H54 (cell line): ENCODE measurements around the gene AOX1.
A peak's percentile ranks its signal among the peaks of the same experiment; 100 is the strongest.
"Not testable (repeated sequence)": the region's sequence is repeated elsewhere in the genome, so short reads cannot be mapped to it uniquely, and the experiment has no call there.

Experiments used
- DNase-seq: peaks from one replicate; pipeline ENCODE4 v3.0.0; 2011; ENCODE audit warnings: low spot score, mixed read lengths; ENCODE audit not compliant: insufficient read length
- FAIRE-seq: peaks from 3 replicates; lab custom pipeline; 2011; peaks lifted over from hg19 to GRCh38; lab: Jason Lieb, UNC
- POLR2A ChIP-seq: IDR thresholded peaks from 2 replicates; pipeline ENCODE4 v1.6.1; 2011; ENCODE audit warnings: low read depth, mild to moderate bottlenecking, low read length

AOX1 gene

GRCh38 chr2:200591308-200591707 lies 5.5 kb downstream of the AOX1 start:
- DNase-seq: no peak
- no peak for TF ChIP-seq POLR2A
- no peak for FAIRE-seq

DNA sequence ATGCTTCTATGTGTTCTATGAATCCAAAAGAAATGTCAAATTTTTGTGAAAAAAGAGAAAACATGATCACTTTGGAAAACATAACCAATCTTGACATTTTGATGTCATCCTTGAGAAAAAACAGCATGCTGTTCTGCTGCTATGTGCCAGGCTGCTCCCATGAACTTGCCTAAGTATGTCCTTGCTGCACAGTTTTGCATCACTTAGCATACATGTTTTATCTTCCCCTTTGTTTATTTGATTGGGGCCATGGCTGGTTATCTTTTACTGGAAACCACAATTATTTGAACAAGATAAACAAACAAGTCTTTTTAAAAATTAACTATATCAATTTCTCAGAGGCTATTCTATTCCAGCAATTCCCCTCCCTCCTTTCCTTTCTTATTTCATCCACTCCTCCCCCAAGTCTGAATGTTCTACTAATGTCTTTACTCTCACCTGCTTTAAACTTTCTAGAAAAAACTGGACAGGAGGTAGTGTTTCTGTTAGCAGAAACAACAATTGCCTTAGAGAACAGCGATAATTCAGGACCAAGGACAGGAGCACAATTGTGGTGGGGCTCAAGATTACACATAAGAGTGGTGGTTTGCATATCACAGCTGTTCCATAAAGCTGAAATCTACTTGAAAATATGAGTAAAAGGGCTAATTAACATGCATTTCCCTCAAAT lies 6.7 kb downstream of the AOX1 start:
- FAIRE-seq (peak; percentile 50), DNase-seq (no peak)
- no peak for TF ChIP-seq POLR2A

GRCh38 chr2:200593905-200594304 lies 8.1 kb downstream of the AOX1 start:
- DNase-seq (no peak), FAIRE-seq (no peak)
- no peak for TF ChIP-seq POLR2A

DNA sequence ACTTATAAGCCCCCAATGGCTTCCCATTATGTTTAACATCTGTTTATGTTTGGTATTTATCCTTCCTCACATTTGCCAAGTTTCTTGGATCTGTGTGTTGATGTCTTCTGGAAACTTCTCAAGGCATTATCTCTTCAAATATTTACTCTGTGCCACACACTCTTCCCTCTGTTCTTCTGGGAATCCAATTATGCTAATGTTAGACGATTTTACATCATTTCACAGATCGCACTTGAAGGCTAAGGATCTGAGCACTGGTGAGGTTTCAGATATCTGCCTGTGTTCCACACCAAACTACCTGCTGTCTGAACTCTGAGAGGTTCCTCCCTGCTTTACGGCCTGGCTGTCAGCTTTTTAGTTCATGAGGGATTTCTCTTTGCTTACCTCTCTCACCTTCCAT lies 10.1 kb downstream of the AOX1 start:
- FAIRE-seq (no peak), DNase-seq (no peak)
- TF ChIP-seq POLR2A: no peak

- FAIRE-seq (no peak), DNase-seq (no peak)
- TF ChIP-seq POLR2A: no peak
Measured at GRCh38 chr2:200596774-200597570, 11.2 kb downstream of the AOX1 start.

GRCh38 chr2:200599206-200599605 lies 13.4 kb downstream of the AOX1 start:
- no peak for TF ChIP-seq POLR2A
- DNase-seq (no peak), FAIRE-seq (no peak)

- no peak for FAIRE-seq
- TF ChIP-seq POLR2A: no peak
Measured at GRCh38 chr2:200600549-200601225, 14.9 kb downstream of the AOX1 start.

DNA sequence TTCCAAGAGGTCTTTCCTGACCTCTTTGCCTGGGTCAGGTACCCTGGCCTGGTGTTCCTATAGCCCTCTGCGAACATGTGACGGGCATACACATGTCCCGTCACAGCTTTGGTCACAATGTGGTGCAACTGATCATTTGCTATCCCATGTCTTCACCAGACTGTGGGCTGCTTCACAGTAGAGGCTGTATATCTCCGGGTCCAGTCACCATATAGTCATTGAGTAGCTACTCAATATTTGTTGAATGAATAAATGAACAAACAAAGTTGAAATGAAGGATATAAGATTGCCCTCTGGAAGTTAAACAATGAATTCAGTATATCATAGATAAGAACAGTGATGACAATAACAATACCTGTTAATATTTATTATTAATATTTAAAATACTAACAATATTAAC lies 16.8 kb downstream of the AOX1 start:
- DNase-seq: no peak
- no peak for TF ChIP-seq POLR2A
- no peak for FAIRE-seq

More at GRCh38 chr2:200600549-200601225, 14.9 kb downstream of the AOX1 start:
- no peak for DNase-seq

DNA sequence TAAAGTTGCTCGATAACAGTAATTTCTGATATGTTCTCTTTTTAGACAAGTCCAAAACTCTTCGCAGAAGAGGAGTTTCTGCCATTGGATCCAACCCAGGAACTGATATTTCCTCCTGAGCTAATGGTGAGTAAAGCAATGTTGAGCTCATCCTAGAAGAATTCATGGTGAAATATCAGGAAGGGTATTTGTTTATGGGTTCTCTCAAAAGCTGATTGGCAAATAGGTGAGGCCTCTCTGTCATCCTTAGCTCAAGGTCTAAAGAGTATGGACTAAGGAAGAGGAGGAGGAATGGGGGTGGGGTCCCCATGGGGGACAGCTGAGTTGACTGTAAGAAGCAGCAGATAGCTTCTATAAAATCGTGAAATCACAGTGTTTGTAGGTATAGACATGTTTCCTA lies 18.2 kb downstream of the AOX1 start:
- peak; percentile 15 for DNase-seq
- FAIRE-seq: peak; percentile 67
- TF ChIP-seq POLR2A: no peak

DNA sequence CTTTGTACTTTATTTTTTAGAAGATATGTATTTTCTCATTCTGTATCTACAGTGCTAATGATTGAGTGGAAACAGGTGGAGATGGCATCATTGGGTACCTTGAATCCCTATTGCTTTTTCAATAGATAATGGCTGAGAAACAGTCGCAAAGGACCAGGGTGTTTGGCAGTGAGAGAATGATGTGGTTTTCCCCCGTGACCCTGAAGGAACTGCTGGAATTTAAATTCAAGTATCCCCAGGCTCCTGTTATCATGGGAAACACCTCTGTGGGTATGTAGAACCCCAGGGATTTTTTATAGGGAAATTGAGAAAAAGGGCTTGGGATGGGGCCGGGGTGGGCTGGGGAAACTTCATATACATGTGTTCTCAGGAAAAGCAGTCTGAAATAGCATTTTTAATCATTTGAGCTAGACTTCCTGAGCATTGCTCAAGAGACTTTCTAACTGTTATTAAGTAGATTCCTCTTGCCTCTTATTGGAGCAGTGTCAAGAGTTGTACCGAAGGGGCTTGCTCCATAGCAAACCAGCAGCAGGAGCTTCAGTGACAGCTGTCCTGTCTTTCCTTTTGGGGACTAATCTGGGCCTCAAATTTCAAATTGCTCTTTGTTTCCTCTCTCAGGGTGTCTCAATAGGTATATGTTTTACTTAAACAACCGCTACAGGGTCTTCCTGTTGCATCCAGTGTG lies 18.9 kb downstream of the AOX1 start:
- DNase-seq (no peak), FAIRE-seq (peak; percentile 33)
- TF ChIP-seq POLR2A: no peak

GRCh38 chr2:200608341-200609027 lies 22.7 kb downstream of the AOX1 start:
- FAIRE-seq (no peak), DNase-seq (no peak)
- no peak for TF ChIP-seq POLR2A

DNA sequence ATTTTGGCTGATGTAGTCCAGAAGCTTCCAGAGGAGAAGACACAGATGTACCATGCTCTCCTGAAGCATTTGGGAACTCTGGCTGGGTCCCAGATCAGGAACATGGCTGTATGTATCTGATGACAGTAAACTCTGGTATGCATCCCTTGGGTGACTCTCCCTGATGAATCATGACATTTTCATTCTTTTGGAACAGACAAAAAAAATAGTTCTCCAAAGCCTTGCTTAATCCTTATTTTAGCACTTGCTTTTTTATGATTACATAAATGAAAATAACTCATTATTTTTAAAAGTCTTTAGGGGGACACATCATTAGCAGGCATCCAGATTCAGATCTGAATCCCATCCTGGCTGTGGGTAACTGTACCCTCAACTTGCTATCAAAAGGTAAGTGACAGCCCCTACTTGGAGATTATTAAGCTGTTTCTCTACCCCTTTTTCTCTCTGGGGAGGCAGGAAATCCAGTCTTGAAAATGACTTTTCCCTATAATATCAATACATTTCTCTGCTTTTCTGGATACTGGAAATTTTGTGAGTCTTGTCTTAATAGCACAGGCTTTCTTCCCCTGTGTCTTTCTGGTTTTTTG lies 23.3 kb downstream of the AOX1 start:
- no peak for TF ChIP-seq POLR2A
- FAIRE-seq (peak; percentile 94), DNase-seq (peak; percentile 35)

DNA sequence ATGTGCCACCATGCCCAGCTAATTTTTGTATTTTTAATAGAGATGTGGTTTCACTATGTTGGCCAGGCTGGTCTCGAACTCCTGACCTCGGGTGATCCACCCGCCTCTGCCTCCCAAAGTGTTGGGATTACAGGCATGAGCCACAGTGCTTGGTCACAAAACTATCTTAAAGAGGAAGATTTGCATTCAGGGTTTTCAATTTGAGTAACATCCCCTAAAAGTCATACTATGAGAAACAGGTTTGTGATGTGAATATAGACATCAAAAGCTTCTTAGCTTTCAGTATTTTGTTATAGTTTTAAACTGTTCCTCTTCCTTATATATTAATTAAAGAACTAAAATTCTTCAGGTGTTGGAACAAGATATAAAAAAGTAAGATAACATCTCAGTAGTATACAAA lies 24.4 kb downstream of the AOX1 start:
- not testable (repeated sequence) for DNase-seq, FAIRE-seq
